Neuronal stem cell (in vitro differentiated cells): ENCODE results near the gene SIDT1.

Experiments
- DNase-seq: peaks from one replicate; pipeline ENCODE4 v3.0.0-alpha.2; 2013; ENCODE audit warnings: low spot score
- H2AFZ ChIP-seq: one replicate; pipeline ENCODE4 v1.6.1; 2013; ENCODE audit warnings: mild to moderate bottlenecking, low read length, inconsistent platforms
- H2AK5ac ChIP-seq: 2 replicates; pipeline ENCODE4 v1.6.1; 2013; ENCODE audit warnings: low read depth, mild to moderate bottlenecking, inconsistent platforms, low read length, moderate library complexity, mixed read lengths
- H2BK120ac ChIP-seq: 2 replicates; pipeline ENCODE4 v1.6.1; 2013; ENCODE audit warnings: low read depth, mild to moderate bottlenecking, inconsistent platforms, low read length, moderate library complexity, mixed read lengths
- H2BK12ac ChIP-seq: one replicate; pipeline ENCODE4 v1.6.1; 2013; ENCODE audit warnings: low read length, inconsistent platforms
- H2BK15ac ChIP-seq: 2 replicates; pipeline ENCODE4 v1.6.1; 2013; ENCODE audit warnings: mild to moderate bottlenecking, low read length, inconsistent platforms, mixed read lengths
- H2BK5ac ChIP-seq: one replicate; pipeline ENCODE4 v1.6.1; 2013; ENCODE audit warnings: inconsistent platforms, mild to moderate bottlenecking, low read length, moderate library complexity
- H3K14ac ChIP-seq: one replicate; pipeline ENCODE4 v1.6.1; 2013; ENCODE audit warnings: low read length, inconsistent platforms
- H3K18ac ChIP-seq: 2 replicates; pipeline ENCODE4 v1.6.1; 2013; ENCODE audit warnings: low read length, inconsistent platforms
- H3K23ac ChIP-seq: 2 replicates; pipeline ENCODE4 v1.6.1; 2013; ENCODE audit warnings: low read depth, mild to moderate bottlenecking, mixed read lengths, low read length, inconsistent platforms; ENCODE audit not compliant: poor library complexity
- H3K27ac ChIP-seq: replicated peaks from 3 replicates; pipeline ENCODE4 v1.5.1; 2013; ENCODE audit warnings: low read length, inconsistent platforms
- H3K27me3 ChIP-seq, 3 experiments: 2 replicates each; pipeline ENCODE4 v1.6.1; 2013; ENCODE audit warnings: low read length in 3 of 3, mild to moderate bottlenecking in 2 of 3, inconsistent platforms in 1 of 3, low read depth in 1 of 3, mixed read lengths in 1 of 3, moderate library complexity in 1 of 3; ENCODE audit not compliant: control insufficient read depth in 3 of 3, insufficient read depth in 3 of 3
- H3K36me3 ChIP-seq, 2 donors: replicated peaks in 1 of 2; 2 replicates each; pipeline ENCODE4 v1.6.1; 2013; ENCODE audit warnings: low read length in 2 of 2; ENCODE audit not compliant: control insufficient read depth in 2 of 2, insufficient read depth in 2 of 2
- H3K4ac ChIP-seq: 2 replicates; pipeline ENCODE4 v1.6.1; 2013; ENCODE audit warnings: inconsistent platforms, mild to moderate bottlenecking, low read length, moderate library complexity
- H3K4me1 ChIP-seq, 2 donors: 1 replicate in 1 of 2; 2 replicates in 1 of 2; pipeline ENCODE4 v1.6.1; 2013; ENCODE audit warnings: low read length in 2 of 2, low read depth in 1 of 2; ENCODE audit not compliant: control insufficient read depth in 2 of 2, insufficient read depth in 1 of 2
- H3K4me2 ChIP-seq: one replicate; pipeline ENCODE4 v1.6.1; 2013; ENCODE audit warnings: mild to moderate bottlenecking, low read length, inconsistent platforms; ENCODE audit not compliant: insufficient read depth, poor library complexity, severe bottlenecking
- H3K4me3 ChIP-seq, 2 donors: 2 replicates each; pipeline ENCODE4 v1.5.1; 2013; ENCODE audit warnings: low read length in 2 of 2, mild to moderate bottlenecking in 2 of 2, inconsistent platforms in 1 of 2, moderate library complexity in 1 of 2
- H3K79me1 ChIP-seq: one replicate; pipeline ENCODE4 v1.6.1; 2013; ENCODE audit warnings: low read depth, mild to moderate bottlenecking, inconsistent platforms, low read length, moderate library complexity
- H3K9ac ChIP-seq: one replicate; pipeline ENCODE4 v1.6.1; 2013; ENCODE audit warnings: mild to moderate bottlenecking, low read depth, low read length, inconsistent platforms; ENCODE audit not compliant: poor library complexity
- H3K9me3 ChIP-seq, 2 donors: replicated peaks in 1 of 2; 2 replicates each; pipeline versions ENCODE3 to v1.6.1; 2013; ENCODE audit warnings: low read length in 2 of 2, mild to moderate bottlenecking in 2 of 2, inconsistent platforms in 1 of 2, low read depth in 1 of 2, mixed read lengths in 1 of 2, moderate library complexity in 1 of 2; ENCODE audit not compliant: control insufficient read depth in 2 of 2, insufficient read depth in 1 of 2
- H4K8ac ChIP-seq: one replicate; pipeline ENCODE4 v1.6.1; 2013; ENCODE audit warnings: low read depth, mild to moderate bottlenecking, inconsistent platforms, low read length, moderate library complexity
- H4K91ac ChIP-seq: one replicate; pipeline ENCODE4 v1.6.1; 2013; ENCODE audit warnings: low read length, low read depth, mild to moderate bottlenecking, inconsistent platforms; ENCODE audit not compliant: poor library complexity
- WGBS, 2 donors: extraction: QIAGEN DNeasy Blood & Tissue Kit; methylation state at CpG; one replicate each; pipeline ENCODE4 v1.1.7; 2013; ENCODE audit warnings: missing lambda C conversion rate in 2 of 2, mixed read lengths in 1 of 2; ENCODE audit not compliant: insufficient read length in 2 of 2, insufficient replicate concordance in 1 of 2; ENCODE audit errors: extremely low coverage in 2 of 2; 5-methylcytosine and 5-hydroxymethylcytosine counted together

The SIDT1 gene

GRCh38 chr3:113673593-113673992 lies 141.2 kb downstream of the SIDT1 start:
- Histone ChIP-seq H4K8ac (no peak overlapping the region), H3K18ac (no peak overlapping the region), H2AK5ac (no peak overlapping the region), H2BK15ac (no peak overlapping the region), H3K4me1 (no peaks in the 10 kb centered on the region), H3K79me1 (no peaks in the 10 kb centered on the region), H3K9ac (no peak overlapping the region), H3K4me2 (no peak overlapping the region), H3K36me3 (peaks cover 0 to 52% of the 10 kb centered on the region in 2 donors), H3K9me3 (no peaks in the 10 kb centered on the region), H2BK12ac (no peak overlapping the region), H3K4me3 (no peak overlapping the region), H2BK120ac (no peak overlapping the region), H3K14ac (no peak overlapping the region), H2BK5ac (no peak overlapping the region), H3K23ac (no peak overlapping the region), H3K4ac (no peak overlapping the region), H2AFZ (no peak overlapping the region), H3K27me3 (no peaks in the 10 kb centered on the region), H4K91ac (no peak overlapping the region), H3K27ac (no peak overlapping the region)
- DNase-seq, result no peak
- no CpG with 5 or more reads among the region's 4 CpGs for WGBS, 2 donors

- H3K79me1 ChIP-seq, result no peaks in the 10 kb centered on the region
- no peak for DNase-seq
- H2BK15ac ChIP-seq, result no peak overlapping the region
- H3K14ac ChIP-seq, result no peak overlapping the region
- no peaks in the 10 kb centered on the region for H3K9me3 ChIP-seq
- no peak overlapping the region for H2BK12ac ChIP-seq
- no peak overlapping the region for H3K4me3 ChIP-seq
- H3K27me3 ChIP-seq, result no peaks in the 10 kb centered on the region
- H3K18ac ChIP-seq, result no peak overlapping the region
- no peak overlapping the region for H2AFZ ChIP-seq
- no peak overlapping the region for H4K91ac ChIP-seq
- no peak overlapping the region for H3K4me2 ChIP-seq
- no peak overlapping the region for H3K4ac ChIP-seq
- H3K27ac ChIP-seq, result no peak overlapping the region
- no peak overlapping the region for H2AK5ac ChIP-seq
- H4K8ac ChIP-seq, result no peak overlapping the region
- H3K9ac ChIP-seq, result no peak overlapping the region
- H3K4me1 ChIP-seq, result no peaks in the 10 kb centered on the region
- H3K36me3 ChIP-seq, result peaks cover 0 to 47% of the 10 kb centered on the region in 2 donors
- no peak overlapping the region for H2BK5ac ChIP-seq
- H3K23ac ChIP-seq, result no peak overlapping the region
- no peak overlapping the region for H2BK120ac ChIP-seq
- WGBS, 2 donors, result no CpG with 5 or more reads among the region's 3 CpGs
These were observed 143.9 kb downstream of the SIDT1 start for GRCh38 chr3:113676261-113676660.

GRCh38 chr3:113677737-113678136 lies 145.4 kb downstream of the SIDT1 start:
- H3K9ac ChIP-seq, result no peak overlapping the region
- DNase-seq, result no peak
- H3K27ac ChIP-seq, result no peak overlapping the region
- H3K36me3 ChIP-seq, result peaks cover 0 to 41% of the 10 kb centered on the region in 2 donors
- H4K91ac ChIP-seq, result no peak overlapping the region
- H3K23ac ChIP-seq, result no peak overlapping the region
- no peak overlapping the region for H3K14ac ChIP-seq
- no peak overlapping the region for H3K18ac ChIP-seq
- no peaks in the 10 kb centered on the region for H3K27me3 ChIP-seq
- no peaks in the 10 kb centered on the region for H3K79me1 ChIP-seq
- no peak overlapping the region for H2BK5ac ChIP-seq
- H2AFZ ChIP-seq, result no peak overlapping the region
- no peak overlapping the region for H4K8ac ChIP-seq
- no peak overlapping the region for H2BK12ac ChIP-seq
- H3K9me3 ChIP-seq, result no peaks in the 10 kb centered on the region
- no peak overlapping the region for H3K4me3 ChIP-seq
- no peak overlapping the region for H2BK15ac ChIP-seq
- H3K4me2 ChIP-seq, result no peak overlapping the region
- H2BK120ac ChIP-seq, result no peak overlapping the region
- no peak overlapping the region for H3K4ac ChIP-seq
- H2AK5ac ChIP-seq, result no peak overlapping the region
- no peaks in the 10 kb centered on the region for H3K4me1 ChIP-seq
- no CpG with 5 or more reads among the region's 1 CpG for WGBS, 2 donors

- Histone ChIP-seq H3K4me1 (no peaks in the 10 kb centered on the region), H3K79me1 (no peaks in the 10 kb centered on the region), H3K4me3 (no peak overlapping the region), H3K14ac (no peak overlapping the region), H3K9ac (no peak overlapping the region), H2BK15ac (no peak overlapping the region), H3K27ac (no peak overlapping the region), H2BK5ac (no peak overlapping the region), H3K27me3 (no peaks in the 10 kb centered on the region), H3K4me2 (no peak overlapping the region), H4K91ac (no peak overlapping the region), H3K4ac (no peak overlapping the region), H4K8ac (no peak overlapping the region), H2AK5ac (no peak overlapping the region), H3K9me3 (no peaks in the 10 kb centered on the region), H3K18ac (no peak overlapping the region), H2BK120ac (no peak overlapping the region), H2AFZ (no peak overlapping the region), H2BK12ac (no peak overlapping the region), H3K36me3 (peaks cover 0 to 32% of the 10 kb centered on the region in 2 donors), H3K23ac (no peak overlapping the region)
- no CpG with 5 or more reads among the region's 4 CpGs for WGBS, 2 donors
- DNase-seq, result no peak
These were observed 146.4 kb downstream of the SIDT1 start for GRCh38 chr3:113678773-113679172.
